ENCODE results near the gene CTSH. TPM values are rescaled to one million over a fixed set of nuclear protein-coding genes. Genes with fewer than 3 reads are reported as not detected.
A peak's percentile ranks its signal among the peaks of the same experiment; 100 is the strongest.

Gene CTSH
- total RNA-seq, 1 donor from 2014 or later: 52.6 TPM

DNA sequence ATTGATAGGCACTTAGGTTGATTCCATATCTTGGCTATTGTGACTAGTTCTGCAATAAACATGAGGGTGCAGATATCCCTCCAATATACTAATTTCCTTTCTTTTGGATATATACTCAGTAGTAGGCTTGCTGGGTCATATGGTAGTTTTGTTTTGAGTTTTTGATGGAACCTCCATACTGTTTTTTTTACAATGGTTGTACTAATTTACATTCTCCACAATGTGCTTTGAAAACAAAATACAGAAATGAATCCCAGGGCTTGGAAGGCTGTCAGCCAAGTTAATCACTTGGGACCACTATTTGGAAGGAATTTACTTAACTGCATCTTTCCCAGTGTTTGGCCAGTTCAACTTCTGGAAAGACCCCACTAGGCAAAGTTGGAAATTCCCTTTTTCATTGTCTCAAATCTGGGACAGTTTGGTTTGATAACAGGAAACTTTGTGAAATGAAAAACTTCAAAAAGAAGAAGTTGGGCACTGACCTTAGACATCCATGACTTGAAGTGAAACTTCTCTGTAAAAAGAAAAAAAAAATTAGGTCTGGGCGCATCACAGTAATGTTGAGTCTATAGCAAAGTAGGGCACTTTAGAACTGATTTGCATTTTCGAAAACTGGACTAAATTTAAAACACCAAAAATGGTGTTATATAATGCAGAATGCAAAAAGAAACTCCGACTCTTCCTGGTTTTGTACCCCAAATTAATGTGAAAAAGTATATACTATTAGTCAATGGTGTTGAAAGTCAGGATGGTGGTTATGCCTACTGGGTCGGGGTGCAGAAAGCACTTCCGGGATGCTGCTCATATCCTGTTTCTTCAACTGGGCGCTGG lies 6.0 kb downstream of the CTSH start:
- intact Hi-C loops (cut with micrococcal nuclease): no loop called here

GRCh38 chr15:78937132-78937739 lies 7.6 kb downstream of the CTSH start:
- DNase-seq: peak; percentile 54
- Histone ChIP-seq H3K27me3 (ENCODE audit: low read depth) (no peaks in the 10 kb centered on the region), H3K36me3 (peaks cover 9% of the 10 kb centered on the region), H3K4me3 (peak overlapping the region; percentile 44), H3K4me1 (peaks cover 77% of the 10 kb centered on the region), H3K9me3 (replicated peaks) (no peaks in the 10 kb centered on the region), H3K27ac (replicated peaks) (peak overlapping the region; percentile 88)
- intact Hi-C loops (cut with micrococcal nuclease): no loop called here
- TF ChIP-seq CTCF (IDR thresholded peaks at IDR 0.05; ENCODE audit: borderline replicate concordance): peak; percentile 11

More for the DNA sequence above, 6.0 kb downstream of the CTSH start:
- H3K9me3 ChIP-seq (replicated peaks): no peaks in the 10 kb centered on the region
- H3K4me1 ChIP-seq: peaks cover 74% of the 10 kb centered on the region
- peak overlapping the region; percentile 88 for H3K27ac ChIP-seq (replicated peaks)
- no peak for DNase-seq
- H3K36me3 ChIP-seq: peaks cover 8% of the 10 kb centered on the region
- no peaks in the 10 kb centered on the region for H3K27me3 ChIP-seq (ENCODE audit: low read depth)
- TF ChIP-seq CTCF (IDR thresholded peaks at IDR 0.05; ENCODE audit: borderline replicate concordance): no peak
- H3K4me3 ChIP-seq: no peak overlapping the region

- H3K9me3 ChIP-seq (replicated peaks): no peaks in the 10 kb centered on the region
- intact Hi-C loops (cut with micrococcal nuclease): no loop called here
- no peak for DNase-seq
- peaks cover 89% of the 10 kb centered on the region for H3K4me1 ChIP-seq
- H3K27me3 ChIP-seq (ENCODE audit: low read depth): no peaks in the 10 kb centered on the region
- TF ChIP-seq CTCF (IDR thresholded peaks at IDR 0.05; ENCODE audit: borderline replicate concordance): no peak
- H3K4me3 ChIP-seq: no peak overlapping the region
- peak overlapping the region; percentile 88 for H3K27ac ChIP-seq (replicated peaks)
- H3K36me3 ChIP-seq: peaks cover 16% of the 10 kb centered on the region
Measured at GRCh38 chr15:78934655-78935023, 10.2 kb downstream of the CTSH start.

- Histone ChIP-seq H3K9me3 (replicated peaks) (no peaks in the 10 kb centered on the region), H3K36me3 (peaks cover 16% of the 10 kb centered on the region), H3K4me1 (peaks cover 83% of the 10 kb centered on the region), H3K4me3 (peak overlapping the region; percentile 13), H3K27ac (replicated peaks) (peak overlapping the region; percentile 88), H3K27me3 (ENCODE audit: low read depth) (no peaks in the 10 kb centered on the region)
- peak; percentile 8 for TF ChIP-seq CTCF (IDR thresholded peaks at IDR 0.05; ENCODE audit: borderline replicate concordance)
- no peak for DNase-seq
- intact Hi-C loops (cut with micrococcal nuclease): no loop called here
Measured at GRCh38 chr15:78933823-78934654, 10.8 kb downstream of the CTSH start.

DNA sequence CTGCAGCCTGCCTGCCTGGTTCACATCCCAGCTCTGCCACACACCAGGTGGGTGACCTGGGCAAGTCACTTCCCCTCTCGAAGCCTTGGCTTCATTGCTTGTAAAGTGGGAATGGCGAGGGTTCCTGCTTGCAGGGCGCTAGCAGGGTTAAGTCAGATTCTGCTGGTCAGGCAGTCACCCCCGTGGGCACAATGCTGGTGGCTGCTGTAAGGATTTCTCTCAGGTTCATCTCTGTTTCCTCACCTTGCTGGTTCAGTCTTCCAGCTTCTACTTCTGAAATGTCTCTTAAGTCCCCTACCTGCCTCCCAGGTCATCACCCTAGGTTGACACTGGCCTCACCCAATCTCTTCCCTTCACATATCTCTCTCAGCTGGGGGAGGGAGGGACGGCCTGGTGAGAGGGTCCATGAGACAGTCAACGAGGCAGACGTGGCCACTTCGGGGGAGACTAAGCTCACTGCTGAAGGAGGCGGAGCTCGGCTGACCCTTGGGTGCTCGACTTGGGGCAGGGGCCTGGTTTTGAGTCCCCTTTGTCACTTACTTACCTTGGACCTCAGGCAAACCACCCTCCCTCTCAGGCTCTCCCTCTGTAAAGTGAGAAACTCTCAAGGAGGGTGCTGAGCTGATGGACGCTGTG lies 11.5 kb downstream of the CTSH start:
- intact Hi-C loops (cut with micrococcal nuclease): no loop called here
- Histone ChIP-seq H3K36me3 (peaks cover 16% of the 10 kb centered on the region), H3K4me3 (no peak overlapping the region), H3K4me1 (peaks cover 76% of the 10 kb centered on the region), H3K27me3 (ENCODE audit: low read depth) (no peaks in the 10 kb centered on the region), H3K9me3 (replicated peaks) (no peaks in the 10 kb centered on the region), H3K27ac (replicated peaks) (peak overlapping the region; percentile 88)
- no peak for TF ChIP-seq CTCF (IDR thresholded peaks at IDR 0.05; ENCODE audit: borderline replicate concordance)
- DNase-seq: no peak
